Testis (tissue), 2 donors: Measurements from ENCODE around the gene HMG20A.

Source experiments
- CTCF ChIP-seq, 3 experiments: fragments of 450-650 bp in 2 of 3; fragments of 200-600 bp in 1 of 3; sonication (generic) in 1 of 3; IDR thresholded peaks; one replicate each; pipeline ENCODE4 v1.5.1; 2016 to 2019; ENCODE audit warnings: antibody characterized with exemption in 3 of 3, mild to moderate bottlenecking in 2 of 3, moderate library complexity in 1 of 3
- POLR2A ChIP-seq: fragments of 450-650 bp; IDR thresholded peaks from one replicate; pipeline ENCODE4 v1.6.1; 2017; ENCODE audit warnings: antibody characterized with exemption, mild to moderate bottlenecking, moderate library complexity

- TF ChIP-seq POLR2A = no peak
- TF ChIP-seq CTCF (IDR thresholded peaks at IDR 0.05) = no peak
Measured at GRCh38 chr15:77511869-77512268, 91.2 kb downstream of the HMG20A start.
